ENCODE data around the gene DIAPH3. TPM values are rescaled to one million over a fixed set of nuclear protein-coding genes. Genes with fewer than 3 reads are reported as not detected.
"Not testable (repeated sequence)": the region's sequence is repeated elsewhere in the genome, so short reads cannot be mapped to it uniquely, and the experiment has no call there.

DIAPH3 gene
- total RNA-seq, 1 experiment from 2014 or later, result 11.4 TPM

- DNase-seq, result no peak
- Mint-ChIP-seq H3K27ac (ENCODE audit: unreplicated experiment) (no peak overlapping the region), H3K4me1 (ENCODE audit: low read depth, unreplicated experiment) (no peaks in the 10 kb centered on the region), H3K27me3 (ENCODE audit: unreplicated experiment) (no peaks in the 10 kb centered on the region), H3K4me3 (ENCODE audit: low read depth, unreplicated experiment) (no peak overlapping the region), H3K36me3 (ENCODE audit: insufficient read depth, unreplicated experiment) (no peaks in the 10 kb centered on the region), H3K9me3 (ENCODE audit: low read depth, unreplicated experiment) (no peaks in the 10 kb centered on the region)
- BruUV-seq (replicated peaks), result no TSS peak
- no peak for TF ChIP-seq CTCF (IDR thresholded peaks at IDR 0.05; ENCODE audit: unreplicated experiment)
- CTCF ChIA-PET, result no interaction called here
- intact Hi-C loops (cut with micrococcal nuclease; ENCODE audit: unreplicated experiment), result no loop called here
Measured at GRCh38 chr13:60051754-60052285, 111.9 kb downstream of the DIAPH3 start.

GRCh38 chr13:60048353-60048752, 115.4 kb downstream of the DIAPH3 start:
- CTCF ChIA-PET; intact Hi-C loops (cut with micrococcal nuclease; ENCODE audit: unreplicated experiment): not testable (repeated sequence)

DNA sequence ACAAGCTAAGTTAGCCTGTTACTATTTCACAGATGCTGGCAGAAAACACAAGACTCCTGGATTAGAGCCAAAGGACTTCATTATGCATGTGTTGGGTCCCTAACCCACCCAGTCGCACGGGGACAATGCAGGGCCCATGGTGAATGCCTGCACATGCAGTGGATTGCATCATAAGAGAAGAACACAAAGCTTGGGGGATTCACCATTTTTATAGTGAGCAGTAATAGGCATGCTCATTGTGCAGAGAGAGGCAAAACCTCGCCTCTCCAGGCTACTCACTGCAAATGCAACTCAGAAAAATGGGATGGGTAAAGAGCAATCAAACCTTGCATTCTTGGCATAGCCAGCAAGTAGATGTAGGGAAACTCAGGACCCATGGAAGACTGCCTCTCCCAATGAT, 115.8 kb downstream of the DIAPH3 start:
- no peaks in the 10 kb centered on the region for H3K36me3 Mint-ChIP-seq (ENCODE audit: insufficient read depth, unreplicated experiment)

More at GRCh38 chr13:60048353-60048752, 115.4 kb downstream of the DIAPH3 start:
- H3K27me3 Mint-ChIP-seq (ENCODE audit: unreplicated experiment); DNase-seq; H3K4me3 Mint-ChIP-seq (ENCODE audit: low read depth, unreplicated experiment); H3K4me1 Mint-ChIP-seq (ENCODE audit: low read depth, unreplicated experiment); BruUV-seq (replicated peaks); H3K27ac Mint-ChIP-seq (ENCODE audit: unreplicated experiment); H3K36me3 Mint-ChIP-seq (ENCODE audit: insufficient read depth, unreplicated experiment); H3K9me3 Mint-ChIP-seq (ENCODE audit: low read depth, unreplicated experiment): not testable (repeated sequence)

DNA sequence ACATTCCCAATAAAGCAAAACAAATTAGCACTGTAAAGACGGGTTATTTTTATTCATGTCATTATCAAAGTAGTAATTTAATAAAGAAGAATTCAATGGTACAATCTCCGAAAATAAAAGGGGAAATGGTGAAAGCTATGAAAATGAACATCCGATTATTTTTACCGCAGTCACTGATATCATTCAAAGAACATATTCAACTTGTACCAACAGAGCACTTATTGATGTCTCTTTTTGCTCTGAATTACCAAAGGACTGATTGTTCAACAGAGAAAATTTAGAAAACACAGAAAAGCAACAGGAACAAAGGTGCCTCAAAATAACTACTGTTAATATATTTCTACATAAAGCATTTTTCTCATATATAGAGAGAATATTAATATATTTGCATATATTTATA, 119.4 kb downstream of the DIAPH3 start:
- no peak for DNase-seq
- Mint-ChIP-seq H3K36me3 (ENCODE audit: insufficient read depth, unreplicated experiment) (no peaks in the 10 kb centered on the region), H3K9me3 (ENCODE audit: low read depth, unreplicated experiment) (no peaks in the 10 kb centered on the region), H3K4me1 (ENCODE audit: low read depth, unreplicated experiment) (no peaks in the 10 kb centered on the region), H3K4me3 (ENCODE audit: low read depth, unreplicated experiment) (no peak overlapping the region), H3K27ac (ENCODE audit: unreplicated experiment) (no peak overlapping the region), H3K27me3 (ENCODE audit: unreplicated experiment) (no peaks in the 10 kb centered on the region)
- CTCF ChIA-PET, result no interaction called here
- no peak for TF ChIP-seq CTCF (IDR thresholded peaks at IDR 0.05; ENCODE audit: unreplicated experiment)
- BruUV-seq (replicated peaks), result no TSS peak
- intact Hi-C loops (cut with micrococcal nuclease; ENCODE audit: unreplicated experiment), result no loop called here

More for the DNA sequence above, 115.8 kb downstream of the DIAPH3 start:
- H3K4me3 Mint-ChIP-seq (ENCODE audit: low read depth, unreplicated experiment), result no peak overlapping the region
- no peaks in the 10 kb centered on the region for H3K27me3 Mint-ChIP-seq (ENCODE audit: unreplicated experiment)
- CTCF ChIA-PET, result no interaction called here
- BruUV-seq (replicated peaks), result no TSS peak
- TF ChIP-seq CTCF (IDR thresholded peaks at IDR 0.05; ENCODE audit: unreplicated experiment), result no peak
- DNase-seq, result no peak
- H3K4me1 Mint-ChIP-seq (ENCODE audit: low read depth, unreplicated experiment), result no peaks in the 10 kb centered on the region
- no peaks in the 10 kb centered on the region for H3K9me3 Mint-ChIP-seq (ENCODE audit: low read depth, unreplicated experiment)
- intact Hi-C loops (cut with micrococcal nuclease; ENCODE audit: unreplicated experiment), result no loop called here
- H3K27ac Mint-ChIP-seq (ENCODE audit: unreplicated experiment), result no peak overlapping the region

- Mint-ChIP-seq H3K36me3 (ENCODE audit: insufficient read depth, unreplicated experiment) (no peaks in the 10 kb centered on the region), H3K27ac (ENCODE audit: unreplicated experiment) (no peak overlapping the region)
- intact Hi-C loops (cut with micrococcal nuclease; ENCODE audit: unreplicated experiment), result no loop called here
Measured at GRCh38 chr13:60043262-60043661, 120.5 kb downstream of the DIAPH3 start.

GRCh38 chr13:60040668-60041067, 123.1 kb downstream of the DIAPH3 start:
- H3K4me3 Mint-ChIP-seq (ENCODE audit: low read depth, unreplicated experiment); H3K27ac Mint-ChIP-seq (ENCODE audit: unreplicated experiment); BruUV-seq (replicated peaks); H3K27me3 Mint-ChIP-seq (ENCODE audit: unreplicated experiment); DNase-seq; CTCF ChIA-PET; H3K4me1 Mint-ChIP-seq (ENCODE audit: low read depth, unreplicated experiment); intact Hi-C loops (cut with micrococcal nuclease; ENCODE audit: unreplicated experiment); H3K36me3 Mint-ChIP-seq (ENCODE audit: insufficient read depth, unreplicated experiment); H3K9me3 Mint-ChIP-seq (ENCODE audit: low read depth, unreplicated experiment): not testable (repeated sequence)

More at GRCh38 chr13:60043262-60043661, 120.5 kb downstream of the DIAPH3 start:
- no peak for DNase-seq
- no peak for TF ChIP-seq CTCF (IDR thresholded peaks at IDR 0.05; ENCODE audit: unreplicated experiment)
- Mint-ChIP-seq H3K4me3 (ENCODE audit: low read depth, unreplicated experiment) (no peak overlapping the region), H3K27me3 (ENCODE audit: unreplicated experiment) (no peaks in the 10 kb centered on the region), H3K9me3 (ENCODE audit: low read depth, unreplicated experiment) (no peaks in the 10 kb centered on the region), H3K4me1 (ENCODE audit: low read depth, unreplicated experiment) (no peaks in the 10 kb centered on the region)
- no TSS peak for BruUV-seq (replicated peaks)
- CTCF ChIA-PET, result no interaction called here

Measured in Calu3 (cell line).